ENCODE data around the gene TACC2.
A peak's percentile ranks its signal among the peaks of the same experiment; 100 is the strongest.

The TACC2 gene

DNA sequence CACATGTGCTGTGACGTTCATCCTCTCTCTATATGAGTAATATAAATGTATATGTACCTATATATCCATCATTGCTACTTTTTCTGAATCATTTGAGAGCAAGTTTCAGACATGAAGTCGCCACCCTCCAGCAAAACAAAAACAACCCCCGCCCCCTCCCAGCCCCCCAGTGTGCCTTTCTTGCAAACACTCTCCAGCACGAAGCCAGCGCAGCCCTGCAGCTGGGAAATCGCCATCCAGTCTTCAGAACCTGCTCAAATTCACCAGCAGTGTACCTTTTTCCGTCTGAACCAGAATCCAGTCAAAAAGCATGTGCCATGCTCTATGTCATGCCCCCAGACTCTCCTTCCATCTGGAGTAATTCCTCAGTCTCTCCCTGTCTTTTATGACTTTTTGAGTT is 135.8 kb downstream of the TACC2 start:
- no peak for DNase-seq (ENCODE audit: low read depth)

DNA sequence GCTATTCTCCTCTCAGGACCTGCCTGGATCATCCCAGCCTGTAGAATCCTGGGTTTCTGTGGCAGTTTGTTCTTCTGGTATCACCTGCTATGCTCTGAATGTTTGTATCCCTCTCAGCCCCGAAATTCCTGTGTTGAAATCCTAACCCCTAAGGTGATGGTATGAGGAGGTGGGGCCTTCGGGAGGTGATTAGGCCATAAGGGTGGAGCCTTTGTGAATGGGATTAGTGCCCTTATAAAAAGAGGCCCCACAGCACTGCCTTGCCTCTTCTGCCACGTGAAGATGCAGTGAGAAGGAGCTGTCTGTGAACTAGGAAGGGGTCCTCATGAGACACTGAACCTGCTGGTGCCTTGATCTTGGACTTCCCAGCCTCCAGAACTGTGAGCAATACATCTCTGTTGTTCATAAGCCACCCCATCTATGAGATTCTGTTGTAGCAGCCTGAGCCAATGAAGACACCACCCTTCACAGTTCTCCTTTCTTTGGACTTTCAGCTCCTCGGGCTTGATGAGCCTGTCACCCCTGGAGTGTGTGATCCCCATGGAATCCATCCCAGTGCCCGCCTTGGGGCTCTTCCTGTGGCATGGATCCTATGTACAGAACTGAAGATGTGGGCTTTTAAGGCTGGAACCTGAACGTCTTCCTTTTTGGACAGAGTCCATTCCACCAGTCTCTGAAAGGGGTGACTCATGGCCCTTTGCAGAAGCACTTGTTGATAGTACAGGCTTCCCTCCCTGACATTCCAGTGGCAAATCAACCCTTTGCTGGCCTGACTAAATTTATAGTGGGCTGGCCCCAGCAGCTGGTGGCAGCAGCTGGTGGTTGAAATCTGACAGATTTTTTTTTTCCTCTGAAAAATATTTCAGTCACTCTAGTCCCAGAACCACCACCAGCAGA is 138.0 kb downstream of the TACC2 start:
- no peak for DNase-seq (ENCODE audit: low read depth)

DNA sequence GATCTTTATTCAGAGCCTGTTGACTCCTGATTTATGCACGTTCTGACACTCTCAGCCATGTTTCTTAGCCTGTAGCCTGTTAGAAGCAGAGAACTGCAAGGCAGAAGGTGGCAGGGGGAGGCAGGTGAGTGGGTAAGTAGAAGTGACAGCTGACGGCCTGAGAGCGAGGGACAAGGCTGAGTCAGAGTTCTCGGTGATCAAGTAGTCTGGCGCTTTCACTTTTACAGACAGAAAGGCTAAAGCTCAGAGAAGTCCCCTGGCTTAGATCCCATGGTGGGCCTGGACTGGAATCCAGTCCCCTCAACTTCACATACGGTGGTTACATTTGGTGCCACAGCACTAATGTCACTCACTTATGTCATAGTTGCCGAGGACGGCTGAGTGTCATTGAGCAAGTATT is 139.0 kb downstream of the TACC2 start:
- no peak for DNase-seq (ENCODE audit: low read depth)

DNA sequence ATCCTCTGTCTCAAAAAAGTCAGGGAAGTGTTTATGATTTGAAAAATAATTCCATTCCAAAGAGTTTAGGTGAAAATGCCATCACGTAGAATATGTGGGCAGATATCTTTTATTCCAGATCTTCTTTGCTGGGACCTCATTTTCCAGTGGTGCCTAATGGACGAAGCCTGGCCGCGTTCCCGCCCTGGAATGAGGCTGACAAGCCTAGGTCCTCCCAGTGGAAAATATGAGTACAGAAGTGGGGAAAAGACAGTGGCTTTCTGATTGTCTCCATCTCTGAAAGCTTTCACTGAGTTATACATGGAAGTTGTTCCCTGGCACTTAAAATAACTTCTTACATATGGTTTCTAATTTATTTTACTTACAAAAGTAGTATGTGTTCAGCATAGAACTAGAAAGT is 139.4 kb downstream of the TACC2 start:
- DNase-seq (ENCODE audit: low read depth) = no peak

DNA sequence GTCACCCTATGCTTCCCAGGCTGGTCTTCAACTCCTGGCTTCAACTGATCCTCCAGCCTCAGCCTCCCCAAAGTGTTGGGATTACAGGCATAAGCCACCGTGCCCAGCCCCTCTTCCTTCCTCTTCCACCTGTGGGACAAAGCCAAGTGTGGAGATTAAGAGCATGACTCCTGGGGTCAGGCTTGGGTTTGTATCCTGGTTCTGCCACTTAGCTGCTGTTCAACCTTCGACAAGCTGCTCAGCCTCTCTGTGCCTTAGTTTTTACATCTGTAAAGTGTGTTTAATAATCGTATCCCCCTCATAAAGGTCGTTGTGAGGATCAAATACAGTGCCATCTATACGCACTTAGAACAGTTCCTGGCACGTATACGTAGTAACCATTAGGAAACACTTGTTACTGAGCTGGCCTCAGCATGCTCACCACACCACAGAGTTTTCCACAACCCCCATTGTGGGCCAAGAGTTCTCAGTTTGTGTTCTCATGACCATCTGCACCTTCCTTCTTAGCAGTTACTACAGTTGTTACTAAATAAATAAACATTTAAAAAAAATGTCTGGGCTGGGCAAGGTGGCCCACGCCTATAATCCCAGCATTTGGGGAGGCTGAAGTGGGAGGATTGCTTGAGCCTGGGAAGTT is 141.6 kb downstream of the TACC2 start:
- DNase-seq (ENCODE audit: low read depth) = no peak

DNA sequence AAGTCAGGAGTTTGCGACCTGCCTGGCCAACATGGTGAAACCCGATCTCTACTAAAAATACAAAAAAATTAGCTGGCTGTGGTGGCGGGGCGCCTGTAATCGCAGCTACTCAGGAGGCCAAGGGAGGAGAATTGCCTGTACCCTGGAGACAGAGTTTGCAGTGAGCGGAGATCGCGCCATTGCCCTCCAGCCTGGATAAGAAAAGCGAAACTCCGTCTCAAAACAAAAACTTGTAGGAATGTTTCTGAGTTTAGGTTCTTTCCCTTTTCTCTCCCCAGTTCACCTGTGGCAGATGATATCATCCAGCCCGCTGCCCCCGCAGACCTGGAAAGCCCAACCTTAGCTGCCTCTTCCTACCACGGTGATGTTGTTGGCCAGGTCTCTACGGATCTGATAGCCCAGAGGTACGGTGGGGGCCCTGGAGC is 143.4 kb downstream of the TACC2 start:
- DNase-seq (ENCODE audit: low read depth) = no peak

DNA sequence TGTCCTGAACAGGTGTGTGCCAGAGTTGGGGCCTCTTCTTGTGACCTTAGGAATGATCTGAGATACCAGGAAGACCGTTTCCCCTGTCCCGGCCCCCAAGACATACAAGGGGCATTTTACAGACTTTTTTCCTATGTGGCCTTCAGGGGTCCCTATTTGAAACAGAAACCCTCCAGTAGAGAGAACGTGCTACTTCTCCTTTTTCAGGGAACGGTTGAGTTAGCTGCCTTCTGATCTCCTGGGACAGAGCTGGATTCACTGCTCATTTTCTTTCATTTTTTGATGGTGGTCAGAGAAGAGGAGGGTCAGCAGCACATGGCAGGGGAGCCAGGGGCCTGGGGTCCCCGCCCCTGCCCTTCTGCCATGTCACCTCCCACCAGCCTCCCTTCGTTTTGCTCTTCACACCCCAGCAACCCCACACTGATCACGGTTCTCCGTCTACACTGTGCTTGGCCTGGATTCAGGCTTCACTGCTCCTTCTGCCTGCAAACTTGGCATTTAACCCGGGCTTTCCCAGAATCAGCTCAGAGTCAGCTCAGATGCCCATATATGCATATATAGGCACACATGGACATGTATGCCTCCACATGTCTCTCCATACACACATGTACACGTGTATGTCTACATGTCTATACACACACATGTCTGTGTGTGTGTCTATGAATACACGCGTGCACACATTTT is 144.1 kb downstream of the TACC2 start:
- DNase-seq (ENCODE audit: low read depth) = no peak

DNA sequence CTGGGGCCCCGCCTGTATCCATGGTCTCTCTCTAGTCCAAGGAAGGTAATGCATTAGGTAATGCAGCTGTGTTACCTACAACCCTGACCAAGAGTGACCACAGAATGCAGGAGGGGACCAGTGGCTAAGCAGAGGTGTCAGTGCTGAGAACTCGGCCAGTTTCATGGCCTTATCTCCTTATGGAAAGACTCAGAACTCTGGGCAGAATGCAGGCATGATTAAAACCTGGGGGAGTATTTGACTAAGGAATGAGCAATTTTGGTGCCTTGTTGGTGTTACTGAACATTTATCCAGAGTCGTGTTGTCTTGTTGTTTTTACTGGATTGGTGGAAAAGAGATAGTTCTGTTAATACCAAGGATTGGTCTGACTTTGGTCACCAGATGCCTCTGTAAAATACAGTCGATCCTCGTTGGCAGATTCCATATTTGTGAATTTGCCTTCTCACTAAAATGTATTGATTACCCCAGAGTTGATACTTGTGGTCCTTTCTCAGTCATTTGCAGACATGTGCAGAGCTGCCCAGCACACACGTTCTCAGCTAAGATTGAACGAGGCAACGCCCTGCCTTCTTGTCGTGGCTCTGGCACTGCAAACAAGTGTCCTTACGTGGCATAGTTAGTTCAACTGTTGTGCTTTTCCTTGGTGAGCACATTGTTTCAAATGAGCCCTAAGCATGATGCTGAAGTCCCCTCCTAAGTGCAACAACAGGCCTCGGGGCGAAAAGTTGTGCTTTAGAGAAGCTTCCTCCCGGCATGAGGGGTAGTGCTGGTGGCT is 146.5 kb downstream of the TACC2 start:
- no peak for DNase-seq (ENCODE audit: low read depth)

DNA sequence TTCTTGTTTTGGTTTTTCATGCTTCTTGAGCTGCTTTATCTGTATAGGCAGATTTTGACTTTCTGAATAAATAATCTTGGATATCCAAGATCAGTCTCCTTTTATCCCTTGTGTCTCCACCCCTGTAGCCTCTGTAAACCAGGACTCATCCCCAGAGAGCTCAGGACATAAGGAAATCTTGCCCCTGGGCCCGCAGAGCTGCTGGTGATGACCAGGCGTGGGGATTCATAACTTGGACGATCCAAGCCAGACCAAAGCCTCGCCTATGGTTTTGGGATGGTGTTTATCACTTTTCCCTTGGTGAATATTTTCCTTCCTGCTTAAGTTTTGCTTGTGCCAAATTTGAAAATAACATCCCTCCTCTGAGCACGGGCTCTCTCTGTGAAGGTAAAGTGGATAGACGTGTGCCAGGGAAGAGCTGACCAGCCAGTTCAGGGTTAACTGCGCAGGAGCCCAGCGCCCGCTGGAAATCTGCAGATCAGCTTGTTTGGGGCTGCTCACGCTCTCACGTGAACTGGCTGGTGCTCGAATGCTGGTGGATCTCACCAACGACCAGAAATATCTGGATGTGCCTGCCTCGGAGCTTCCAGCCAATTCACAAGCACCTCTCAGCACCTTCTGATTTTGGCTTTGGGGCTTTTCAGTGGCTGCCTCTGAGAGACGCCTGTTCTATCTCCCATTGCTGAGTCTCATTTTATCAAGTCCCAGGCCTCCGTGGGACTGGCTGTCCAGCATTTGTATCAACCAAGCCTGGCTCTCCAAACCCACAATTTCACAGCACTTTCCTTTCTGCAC is 150.1 kb downstream of the TACC2 start:
- no peak for DNase-seq (ENCODE audit: low read depth)

DNA sequence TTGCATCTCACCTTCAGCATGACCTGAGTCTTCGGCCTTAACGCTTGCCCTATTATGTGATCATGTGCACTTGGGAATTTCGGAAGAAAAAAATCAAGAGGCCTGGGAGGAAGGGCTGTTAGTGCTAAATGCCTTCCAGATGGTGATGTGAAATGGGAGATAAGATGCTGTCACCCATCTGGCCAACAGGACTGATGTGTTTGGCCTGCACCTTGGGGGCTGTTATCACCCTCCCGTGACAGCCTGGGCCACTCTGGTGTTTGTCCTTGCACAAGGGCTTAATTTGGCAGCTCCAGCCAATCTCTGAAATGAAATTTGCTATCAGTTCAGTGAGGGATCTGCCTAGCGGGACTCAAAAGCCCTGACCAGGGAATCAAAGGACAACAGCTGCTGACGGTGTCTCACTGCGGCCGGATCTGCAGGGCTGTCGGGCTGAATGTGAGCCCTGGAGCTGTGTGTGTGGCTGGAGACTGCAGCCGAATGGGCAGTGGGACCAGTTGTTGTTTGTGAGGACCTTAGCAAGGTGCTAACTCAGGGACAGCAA is 150.7 kb downstream of the TACC2 start:
- DNase-seq (ENCODE audit: low read depth) = no peak

DNA sequence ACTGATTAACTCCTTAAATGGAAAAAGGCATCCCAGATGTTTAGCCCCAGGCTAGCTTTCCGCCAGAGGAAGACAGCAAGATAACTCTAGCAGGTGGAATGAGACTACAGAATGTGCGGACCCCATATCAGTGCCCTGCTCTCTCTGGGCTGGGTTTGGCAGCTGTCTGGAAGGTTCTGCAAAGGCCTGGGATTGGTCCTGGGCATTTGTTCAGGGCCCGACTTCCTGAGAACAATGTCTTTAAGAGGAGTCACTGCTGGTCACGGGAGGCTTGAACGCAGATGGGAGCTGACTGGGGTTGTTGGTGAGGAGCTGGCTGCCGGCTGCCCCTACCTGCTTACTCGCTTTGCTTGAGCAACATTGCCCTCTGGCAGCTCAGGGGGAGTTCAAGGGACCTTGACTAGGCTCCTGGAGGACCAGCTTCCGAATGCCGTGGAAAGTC is 151.5 kb downstream of the TACC2 start:
- no peak for DNase-seq (ENCODE audit: low read depth)

DNA sequence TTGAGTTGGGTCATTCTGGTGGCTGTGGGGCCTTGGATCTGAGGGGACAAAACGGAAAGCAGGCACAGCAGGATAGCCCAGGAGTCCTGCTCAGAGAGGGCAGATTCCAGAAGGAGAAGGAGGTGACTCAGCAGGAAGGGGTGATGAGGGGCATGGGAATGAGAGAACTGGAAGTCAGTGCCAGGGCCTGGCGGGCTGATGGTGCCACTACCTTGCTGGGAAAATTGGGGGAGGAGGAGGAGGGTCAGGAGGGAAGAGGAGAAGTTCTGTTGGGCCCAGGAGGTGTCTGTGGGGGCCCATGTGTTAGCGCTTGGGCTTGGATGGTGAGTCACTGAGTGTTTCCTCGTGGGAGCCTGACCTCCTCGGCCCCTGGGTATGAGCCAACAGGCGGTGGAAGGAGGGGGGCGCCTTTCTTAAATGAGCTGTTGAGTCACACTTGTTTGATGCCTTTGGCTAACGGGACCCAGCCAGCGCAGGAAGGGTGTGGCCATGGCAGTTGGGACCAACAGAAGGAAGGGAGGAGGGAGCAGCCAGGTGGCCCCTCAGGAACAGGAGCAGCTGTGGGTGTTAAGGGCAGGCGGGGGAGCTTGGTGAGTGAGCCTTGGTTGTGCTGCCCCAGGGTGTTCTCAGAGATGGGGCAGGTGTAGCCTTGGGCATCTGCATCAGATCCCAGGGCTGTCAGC is 152.1 kb downstream of the TACC2 start:
- DNase-seq (ENCODE audit: low read depth) = peak; percentile 84

DNA sequence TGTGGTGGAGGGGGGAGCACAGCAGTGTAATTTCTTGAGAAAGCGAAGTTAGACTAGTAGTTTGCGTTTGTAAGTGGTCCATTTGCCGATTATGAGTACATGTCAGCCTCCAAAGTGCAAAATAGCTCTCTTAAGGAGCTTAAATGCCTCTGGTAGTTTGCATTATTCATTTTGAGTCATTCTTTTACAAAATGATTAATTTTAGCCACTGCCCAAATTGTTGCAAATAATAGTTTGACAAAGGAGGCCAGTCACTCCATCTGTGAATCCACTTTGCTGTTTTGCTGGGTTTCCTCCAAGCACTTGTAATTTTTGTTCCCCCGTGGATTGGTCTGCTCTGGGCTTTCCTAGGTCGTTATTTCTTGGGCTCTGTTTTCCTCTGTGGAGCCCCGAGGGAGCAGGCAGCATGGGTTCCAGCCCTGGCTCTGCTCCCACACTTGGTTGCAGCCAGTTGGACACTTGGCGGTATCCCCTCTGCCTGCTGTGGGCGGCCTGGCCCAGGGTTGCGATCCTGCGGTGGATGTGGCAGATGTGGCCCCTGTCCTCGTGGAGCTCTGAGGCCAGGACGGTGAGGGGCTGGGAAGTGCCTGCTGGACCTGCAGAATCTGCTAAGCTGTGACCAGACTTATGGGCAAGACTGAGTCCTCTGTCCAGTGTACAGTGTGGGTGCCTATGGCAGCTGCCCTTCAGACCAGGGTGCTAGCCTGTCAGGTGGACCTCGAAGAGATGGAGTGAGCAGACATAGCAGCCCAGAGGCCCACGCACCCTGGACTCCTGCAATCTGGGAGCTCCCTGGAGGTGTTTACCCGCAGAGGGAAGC is 153.1 kb downstream of the TACC2 start:
- DNase-seq (ENCODE audit: low read depth) = no peak

DNA sequence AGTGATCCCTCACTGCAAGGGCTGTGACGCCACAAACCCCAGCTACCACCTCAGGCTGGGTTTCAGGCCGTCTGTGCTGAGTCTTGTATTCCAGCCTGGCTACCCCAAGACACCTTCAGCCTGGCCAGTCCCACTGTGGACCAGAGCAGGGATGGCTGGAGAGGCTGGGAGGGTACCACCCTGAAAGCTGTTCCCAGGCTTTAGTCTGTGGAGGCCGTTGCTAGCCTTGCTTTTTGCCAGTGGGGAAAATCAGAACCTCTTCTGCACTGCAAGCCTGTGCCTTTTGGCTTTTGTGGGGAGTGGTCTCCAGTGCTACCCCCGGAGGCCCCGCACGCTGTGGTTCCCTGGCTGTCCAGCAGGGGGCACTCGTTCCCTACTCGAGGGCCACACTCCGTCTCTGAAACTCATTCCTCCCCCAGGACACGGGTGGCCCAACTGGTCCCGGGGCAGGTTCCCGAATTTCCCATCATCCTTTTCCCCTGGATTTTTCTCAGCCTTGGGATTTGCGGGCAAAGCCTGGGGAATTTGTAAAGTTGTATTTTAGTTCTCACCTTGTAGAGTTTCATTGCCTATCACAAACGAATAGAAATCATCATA is 153.8 kb downstream of the TACC2 start:
- DNase-seq (ENCODE audit: low read depth) = no peak

DNA sequence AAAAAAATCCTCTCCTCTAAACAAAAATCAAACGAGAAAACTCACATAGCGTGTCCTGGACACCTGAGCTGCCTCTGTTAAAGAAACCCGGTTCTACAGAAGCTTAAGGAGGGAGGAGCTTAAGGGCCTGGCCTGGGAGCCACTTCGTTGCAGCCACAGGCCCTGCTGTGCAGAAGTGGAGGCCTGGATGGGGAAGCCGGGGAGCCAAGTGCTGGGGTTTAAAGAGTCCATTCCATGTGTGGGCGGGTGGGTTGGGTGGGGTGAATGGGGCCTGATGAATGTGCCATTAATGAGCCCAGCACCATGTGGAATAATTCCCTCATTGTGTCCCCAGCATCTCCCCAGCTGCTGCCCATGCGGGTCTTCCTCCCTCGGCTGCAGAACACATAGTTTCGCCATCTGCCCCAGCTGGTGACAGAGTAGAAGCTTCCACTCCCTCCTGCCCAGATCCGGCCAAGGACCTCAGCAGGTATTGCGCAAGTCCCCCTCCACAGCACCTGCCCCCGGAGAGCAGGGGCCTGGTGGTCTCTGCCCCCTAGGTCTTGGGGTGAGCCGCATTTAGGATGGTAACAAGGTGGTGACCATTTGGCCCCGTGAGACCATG is 154.4 kb downstream of the TACC2 start:
- no peak for DNase-seq (ENCODE audit: low read depth)

DNA sequence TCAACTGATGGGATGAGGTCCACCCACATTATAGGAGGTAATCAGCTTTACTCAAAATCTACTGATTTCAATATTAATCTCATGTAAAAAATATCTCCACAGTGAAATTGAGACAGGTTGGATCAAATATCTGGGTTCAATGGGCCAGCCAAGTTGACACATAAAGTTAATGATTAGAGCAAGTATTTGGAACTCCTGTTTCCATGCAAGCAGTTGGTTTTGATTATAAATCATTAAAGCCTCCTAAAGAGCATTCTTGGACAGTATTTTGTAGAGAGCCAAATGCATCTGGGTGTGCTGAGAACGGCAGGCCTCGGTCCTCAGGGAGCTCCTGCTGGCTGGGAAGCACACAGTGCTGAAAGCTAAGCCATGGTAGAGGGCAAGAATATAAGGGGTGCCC is 155.2 kb downstream of the TACC2 start:
- DNase-seq (ENCODE audit: low read depth) = no peak

DNA sequence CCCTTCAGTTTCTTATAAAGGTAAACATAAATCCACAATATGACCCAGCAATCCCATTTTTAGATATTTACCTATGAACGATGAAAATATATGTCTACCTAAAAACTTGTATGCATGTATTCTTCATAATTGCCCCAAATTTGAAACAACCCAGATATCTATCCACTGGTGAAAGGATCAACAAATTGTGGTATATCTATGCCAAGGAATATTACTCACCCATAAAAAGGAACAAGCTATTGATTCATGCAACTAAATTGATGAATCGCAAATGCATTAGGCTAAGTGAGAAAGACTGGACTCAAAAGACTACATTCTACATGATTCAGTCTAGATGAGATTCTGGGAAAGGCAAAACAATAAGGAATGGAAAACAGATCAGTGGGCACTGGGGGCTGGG is 156.2 kb downstream of the TACC2 start:
- DNase-seq (ENCODE audit: low read depth) = no peak

DNA sequence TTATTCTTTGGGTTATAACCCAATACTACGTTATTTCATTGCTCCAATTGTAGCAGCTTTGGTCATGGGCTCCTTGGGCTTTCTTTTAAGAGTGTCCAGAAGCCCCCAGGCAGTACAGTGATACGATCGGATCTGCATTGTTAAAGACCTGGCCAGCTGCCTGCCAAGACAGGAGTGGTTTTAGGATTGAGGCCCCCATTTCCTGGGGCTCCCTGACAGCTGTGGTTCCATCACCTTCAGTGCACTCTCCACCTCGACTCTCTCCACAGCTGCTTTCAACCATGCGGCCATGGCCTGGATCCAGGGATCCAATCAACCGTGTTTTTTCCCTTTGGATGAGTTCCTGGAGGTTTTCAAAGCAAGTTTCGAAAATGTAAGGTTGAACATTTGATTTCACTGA is 158.7 kb downstream of the TACC2 start:
- DNase-seq (ENCODE audit: low read depth) = no peak

Data from HS-5 (cell line).